Measurements from ENCODE around the gene CERK. TPM values are rescaled to one million over a fixed set of nuclear protein-coding genes. Genes with fewer than 3 reads are reported as not detected.
A peak's percentile ranks its signal among the peaks of the same experiment; 100 is the strongest.

The CERK gene
- total and polyA plus RNA-seq, 2 of the 13 experiments (the other 11 are each of a cell fraction or from before 2014, with no cell fraction given) = 40.3 to 41.9 TPM

DNA sequence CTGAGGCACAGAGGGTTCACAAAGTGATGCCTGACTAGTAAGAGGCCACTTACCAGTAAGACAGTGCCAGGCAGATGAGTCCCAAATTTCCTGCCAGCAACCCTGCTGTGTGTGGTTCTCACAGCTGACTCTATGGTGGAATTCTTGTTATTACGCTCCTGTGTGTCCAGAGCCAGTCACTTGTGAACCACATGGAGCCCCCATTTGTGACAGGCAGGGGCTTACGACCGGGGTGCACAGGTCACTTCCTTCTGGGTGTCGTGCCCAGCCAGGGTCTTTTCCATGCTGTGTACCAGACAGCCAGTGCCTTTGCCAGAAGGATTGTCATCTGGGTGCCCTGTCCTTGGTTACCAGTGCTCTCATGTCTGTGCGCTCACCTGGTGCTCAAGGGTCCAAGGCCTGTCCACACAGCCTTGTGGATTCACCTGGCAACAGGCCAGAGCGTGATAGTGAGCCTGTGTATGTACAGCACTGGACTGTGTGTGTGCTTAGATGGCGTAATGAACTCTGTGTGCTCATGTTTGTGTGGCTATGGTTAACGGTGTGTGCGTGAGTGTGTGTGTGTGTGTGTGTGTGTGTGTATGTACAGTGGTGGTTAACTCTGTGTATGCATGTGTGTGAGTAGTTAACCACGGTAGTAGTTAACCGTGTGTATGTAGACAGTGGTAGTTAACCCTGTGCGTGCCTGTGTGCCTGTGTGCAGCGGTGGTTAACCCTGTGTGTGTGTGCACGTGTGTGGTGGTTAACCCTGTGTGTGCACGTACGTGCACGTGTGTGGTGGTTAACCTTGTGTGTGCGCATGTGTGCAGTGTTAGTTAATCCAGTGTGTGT is 99.2 kb downstream of the CERK start (continued):
- TF ChIP-seq POLR2AphosphoS5 (IDR thresholded peaks at IDR 0.05; ENCODE audit: low read depth, low read length) = no peak
- no peak for TF ChIP-seq ZFY (CRISPR knock-in tag; IDR thresholded peaks at IDR 0.05)
- TF ChIP-seq, protein P1, sequence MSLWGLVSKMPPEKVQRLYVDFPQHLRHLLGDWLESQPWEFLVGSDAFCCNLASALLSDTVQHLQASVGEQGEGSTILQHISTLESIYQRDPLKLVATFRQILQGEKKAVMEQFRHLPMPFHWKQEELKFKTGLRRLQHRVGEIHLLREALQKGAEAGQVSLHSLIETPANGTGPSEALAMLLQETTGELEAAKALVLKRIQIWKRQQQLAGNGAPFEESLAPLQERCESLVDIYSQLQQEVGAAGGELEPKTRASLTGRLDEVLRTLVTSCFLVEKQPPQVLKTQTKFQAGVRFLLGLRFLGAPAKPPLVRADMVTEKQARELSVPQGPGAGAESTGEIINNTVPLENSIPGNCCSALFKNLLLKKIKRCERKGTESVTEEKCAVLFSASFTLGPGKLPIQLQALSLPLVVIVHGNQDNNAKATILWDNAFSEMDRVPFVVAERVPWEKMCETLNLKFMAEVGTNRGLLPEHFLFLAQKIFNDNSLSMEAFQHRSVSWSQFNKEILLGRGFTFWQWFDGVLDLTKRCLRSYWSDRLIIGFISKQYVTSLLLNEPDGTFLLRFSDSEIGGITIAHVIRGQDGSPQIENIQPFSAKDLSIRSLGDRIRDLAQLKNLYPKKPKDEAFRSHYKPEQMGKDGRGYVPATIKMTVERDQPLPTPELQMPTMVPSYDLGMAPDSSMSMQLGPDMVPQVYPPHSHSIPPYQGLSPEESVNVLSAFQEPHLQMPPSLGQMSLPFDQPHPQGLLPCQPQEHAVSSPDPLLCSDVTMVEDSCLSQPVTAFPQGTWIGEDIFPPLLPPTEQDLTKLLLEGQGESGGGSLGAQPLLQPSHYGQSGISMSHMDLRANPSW (CRISPR knock-in tag; IDR thresholded peaks at IDR 0.05; ENCODE audit: borderline replicate concordance) = no peak; the same call in 1 of the 2 replicates
- TF ChIP-seq NR2F6 (IDR thresholded peaks at IDR 0.05) = peak; percentile 73; the same call in 1 of the 2 replicates
- peak; percentile 86 for TF ChIP-seq NR2F6 (CRISPR knock-in tag; IDR thresholded peaks at IDR 0.05)
- no peak for TF ChIP-seq ZNF577 (CRISPR knock-in tag; IDR thresholded peaks at IDR 0.05; ENCODE audit: borderline replicate concordance, low read depth)
- TF ChIP-seq SNAPC5 (CRISPR knock-in tag; IDR thresholded peaks at IDR 0.05; ENCODE audit: borderline replicate concordance) = no peak; the same call in 1 of the 2 replicates
- TF ChIP-seq CCDC6 (CRISPR knock-in tag; IDR thresholded peaks at IDR 0.05) = peak; percentile 70; the same call in 1 of the 2 replicates
- no peak for TF ChIP-seq HDAC6 (IDR thresholded peaks at IDR 0.05; ENCODE audit: low read depth, low read length)
- TF ChIP-seq CENPX (CRISPR knock-in tag; IDR thresholded peaks at IDR 0.05) = no peak
- TF ChIP-seq HMG20A (CRISPR knock-in tag; IDR thresholded peaks at IDR 0.05; ENCODE audit: borderline replicate concordance) = peak; percentile 71; the same call in 1 of the 2 replicates
- TF ChIP-seq ZNF282 (IDR thresholded peaks at IDR 0.05; ENCODE audit: partially characterized antibody) = peak; percentile 91
- peak; percentile 72 for TF ChIP-seq ARID5B (CRISPR knock-in tag; IDR thresholded peaks at IDR 0.05)
- peak; percentile 85 for TF ChIP-seq PHF21A (CRISPR knock-in tag; IDR thresholded peaks at IDR 0.05)
- 0 out of 2 replicates have a peak, but pooled peaks have one; percentile 40 for TF ChIP-seq HOXA9 (CRISPR knock-in tag; IDR thresholded peaks at IDR 0.05; ENCODE audit: borderline replicate concordance)
- peak; percentile 16; the same call in 1 of the 2 replicates for TF ChIP-seq MAFF (IDR thresholded peaks at IDR 0.05; ENCODE audit: low read depth, low read length)
- no peak for TF ChIP-seq ZNF782 (CRISPR knock-in tag; IDR thresholded peaks at IDR 0.05; ENCODE audit: borderline replicate concordance)
- peak; percentile 59 for TF ChIP-seq RFX5 (IDR thresholded peaks at IDR 0.05; ENCODE audit: low read depth, low read length)
- TF ChIP-seq ZNF687 (CRISPR knock-in tag; IDR thresholded peaks at IDR 0.05) = peak; percentile 86

Measured in HepG2 (cell line).